GM23248 (cell line): Measurements from ENCODE around the gene ITIH5.

Experiments used
- EZH2 ChIP-seq: fragments of 200-600 bp; sonication (generic); IDR thresholded peaks from 2 replicates; pipeline ENCODE4 v1.6.1; 2018; ENCODE audit warnings: antibody characterized with exemption, mild to moderate bottlenecking; ENCODE audit not compliant: insufficient read depth, poor library complexity, severe bottlenecking
- EZH2phosphoT487 ChIP-seq: fragments of 200-600 bp; sonication (generic); IDR thresholded peaks from 2 replicates; pipeline ENCODE4 v1.6.1; 2018; ENCODE audit warnings: antibody characterized with exemption, moderate library complexity, mild to moderate bottlenecking, low read depth; ENCODE audit not compliant: insufficient read depth

- TF ChIP-seq EZH2phosphoT487 (no peak), EZH2 (no peak)
Measured at GRCh38 chr10:7561985-7562384, 104.8 kb downstream of the ITIH5 start.
